Inflammatory macrophage treated with lipopolysaccharide for 1 hour (primary cell): ENCODE measurements around the gene CAST.

Source experiments
- DNase-seq, 2 donors: peaks; one replicate each; pipeline ENCODE4 v3.0.0-alpha.2; 2020 to 2022

The CAST gene

GRCh38 chr5:96750110-96750822 lies 88.1 kb downstream of the CAST start:
- DNase-seq: no peak

DNA sequence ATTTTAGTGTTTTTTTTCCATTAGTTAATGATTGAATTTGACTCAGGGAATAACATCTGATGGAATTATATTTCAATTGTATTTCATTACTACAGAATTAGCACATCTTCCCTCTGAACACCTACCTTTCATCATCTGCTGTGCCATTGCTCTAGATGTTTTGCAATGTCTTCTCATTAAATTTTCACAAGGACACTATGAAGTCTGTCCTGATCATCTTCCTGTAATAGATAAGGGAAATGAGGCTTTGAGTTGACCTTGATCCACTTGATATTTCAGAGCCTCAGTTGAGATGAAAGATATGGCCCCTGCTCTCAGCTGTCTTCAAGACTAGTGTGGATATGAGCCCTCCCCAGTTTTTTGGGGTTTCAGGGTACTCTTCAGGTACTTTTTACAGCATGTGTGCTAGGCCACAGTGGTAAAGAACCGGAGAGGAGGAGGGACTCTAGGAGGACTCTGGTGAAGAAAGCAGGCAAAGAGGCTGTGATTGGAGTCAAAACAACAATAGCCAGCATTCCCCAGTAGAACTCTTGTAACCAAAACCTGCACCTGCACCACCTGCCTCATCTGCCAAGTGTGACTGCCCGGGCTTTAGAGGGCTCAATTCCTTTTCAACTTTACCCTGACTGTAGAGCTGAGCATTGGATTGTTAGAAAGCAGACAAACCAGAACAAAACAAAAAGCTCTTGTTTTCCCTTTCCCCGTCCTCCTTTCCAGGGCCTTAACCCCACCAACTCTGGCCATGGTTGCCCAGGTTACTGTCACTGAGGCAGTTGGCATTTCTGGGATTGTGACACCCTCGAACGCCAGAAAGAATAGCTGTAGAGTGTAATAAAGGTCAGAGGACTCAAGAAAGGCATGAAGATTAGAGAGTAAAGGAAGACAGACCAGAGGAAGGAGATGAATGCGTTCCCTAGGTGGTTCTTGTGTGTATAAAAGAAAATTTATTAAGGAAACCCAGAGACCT lies 89.3 kb downstream of the CAST start:
- DNase-seq: no peak

- peak; percentile 18 to 91 for DNase-seq
Measured at GRCh38 chr5:96752341-96753016, 90.3 kb downstream of the CAST start.

GRCh38 chr5:96753017-96753397 lies 90.8 kb downstream of the CAST start:
- no peak for DNase-seq

GRCh38 chr5:96753848-96754247 lies 91.7 kb downstream of the CAST start:
- DNase-seq: no peak

DNA sequence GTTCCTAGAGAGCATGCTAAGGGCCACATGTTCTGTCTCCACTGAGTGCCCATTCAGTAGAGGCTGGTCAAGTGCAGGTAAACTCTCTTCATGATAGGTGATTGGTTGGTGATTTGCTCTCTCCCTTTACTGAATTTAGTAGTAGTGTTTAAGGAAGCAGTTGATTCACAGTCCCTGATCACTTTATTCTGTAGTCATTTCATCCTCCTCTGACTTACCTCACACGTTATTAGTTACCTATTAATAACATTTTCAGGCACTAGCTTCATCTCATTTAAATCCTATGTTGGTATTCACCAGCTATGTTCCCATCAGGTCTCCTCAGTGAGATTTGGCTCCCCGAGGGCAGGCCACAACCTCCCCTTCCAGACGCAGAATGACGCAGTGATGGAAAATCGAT lies 93.7 kb downstream of the CAST start:
- DNase-seq: no peak

GRCh38 chr5:96756985-96757384 lies 94.8 kb downstream of the CAST start:
- no peak for DNase-seq

DNA sequence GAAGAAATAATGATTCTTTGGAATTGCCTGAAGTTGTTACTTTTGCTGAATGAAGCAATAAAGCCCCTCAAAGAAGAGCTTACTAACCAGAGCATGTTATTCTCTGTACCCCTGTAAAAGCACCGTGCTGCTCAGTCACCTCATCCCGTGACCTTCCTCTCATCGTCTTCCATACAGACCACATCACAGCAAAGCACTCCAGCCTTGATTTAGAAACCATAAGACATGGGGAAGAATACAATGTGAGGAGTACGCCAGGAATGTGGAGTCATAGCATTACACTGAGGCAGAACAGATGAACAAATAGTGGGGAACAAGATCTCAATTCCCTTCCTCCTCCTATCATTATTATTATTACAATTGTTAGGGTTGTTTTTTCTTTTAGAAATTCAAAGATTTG lies 96.4 kb downstream of the CAST start:
- DNase-seq: no peak

DNA sequence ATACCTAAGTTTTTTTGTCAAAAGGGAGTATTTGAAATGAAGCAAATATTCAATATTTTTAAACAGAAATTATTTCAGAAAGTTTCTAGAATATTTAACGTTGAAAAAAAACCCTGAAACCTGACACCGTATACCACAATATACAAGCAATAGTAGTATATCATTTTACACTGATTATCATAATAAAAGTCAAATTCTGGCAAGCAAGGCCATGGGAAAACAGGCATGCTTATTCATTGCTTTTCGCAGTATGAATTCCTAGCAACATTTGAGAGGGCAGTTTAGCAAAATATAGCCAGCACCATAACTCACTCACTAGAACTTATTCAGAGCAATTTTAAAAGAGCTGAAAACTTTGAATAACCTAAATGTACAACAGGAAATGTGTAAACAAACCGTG lies 99.4 kb downstream of the CAST start:
- DNase-seq: no peak

DNA sequence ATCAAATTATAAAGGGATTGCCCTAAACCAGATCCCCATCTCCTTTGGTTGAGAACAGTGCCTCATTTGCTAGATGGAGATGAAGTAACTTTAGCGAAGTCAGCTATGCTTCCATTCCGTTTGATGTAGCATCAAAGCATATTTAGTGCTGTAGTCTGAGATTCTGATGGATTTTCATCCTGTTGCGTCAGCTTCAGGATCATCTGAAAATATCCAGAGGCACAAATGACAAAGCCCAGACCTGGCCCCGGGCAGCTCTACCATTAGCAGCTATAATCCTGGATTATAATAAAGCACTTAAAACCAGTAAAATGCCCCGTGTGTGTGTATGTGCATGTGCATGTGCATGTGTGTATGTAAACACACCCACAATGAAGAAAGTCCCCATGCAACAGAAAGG lies 100.8 kb downstream of the CAST start:
- DNase-seq: no peak

GRCh38 chr5:96765043-96765442 lies 102.9 kb downstream of the CAST start:
- no peak for DNase-seq

- DNase-seq: no peak
Measured at GRCh38 chr5:96768708-96769251, 106.6 kb downstream of the CAST start.

- DNase-seq: no peak
Measured at GRCh38 chr5:96771395-96771794, 109.2 kb downstream of the CAST start.

GRCh38 chr5:96772111-96772510 lies 109.9 kb downstream of the CAST start:
- DNase-seq: no peak

GRCh38 chr5:96772542-96772941 lies 110.4 kb downstream of the CAST start:
- no peak for DNase-seq

DNA sequence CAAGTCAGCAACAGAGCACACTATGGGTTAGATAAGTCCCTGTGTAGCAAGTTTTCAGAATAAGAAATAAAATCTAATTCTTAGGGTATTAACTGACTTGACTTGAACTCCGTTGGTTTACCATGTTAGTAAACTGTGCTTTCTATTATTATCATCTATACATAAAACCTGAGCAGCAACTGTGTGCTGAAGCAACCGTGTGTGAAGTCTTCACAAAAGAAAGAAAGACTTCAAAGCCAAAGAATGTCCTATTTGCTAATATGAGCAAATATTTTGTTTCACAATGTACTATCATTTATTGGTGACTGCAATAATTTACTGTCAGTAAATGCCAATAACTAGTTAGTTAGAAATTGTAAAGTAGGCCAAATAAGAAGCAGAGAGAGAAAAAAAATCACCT lies 112.9 kb downstream of the CAST start:
- DNase-seq: no peak

- no peak for DNase-seq
Measured at GRCh38 chr5:96775689-96776088, 113.5 kb downstream of the CAST start.

DNA sequence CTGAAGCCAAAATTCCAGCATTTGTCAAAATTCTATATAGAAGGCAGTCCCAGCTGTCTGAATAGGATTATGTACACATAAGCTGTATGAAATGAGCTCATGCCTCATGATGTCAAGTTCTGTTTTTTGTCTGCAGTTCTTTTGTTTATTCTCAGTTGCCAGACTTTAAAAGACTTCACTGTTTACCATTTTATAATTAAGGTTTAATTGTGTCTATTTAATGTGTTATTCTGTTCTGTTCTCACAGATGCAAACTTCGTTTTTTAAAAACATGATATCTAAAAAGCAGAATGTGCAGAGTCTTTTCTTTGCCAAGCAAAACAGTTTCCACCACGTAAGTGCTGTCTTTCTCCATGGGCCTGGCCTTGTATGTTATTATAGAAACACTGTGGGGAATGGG lies 114.4 kb downstream of the CAST start:
- peak in 1 of 2 donors; percentile 16 for DNase-seq

DNA sequence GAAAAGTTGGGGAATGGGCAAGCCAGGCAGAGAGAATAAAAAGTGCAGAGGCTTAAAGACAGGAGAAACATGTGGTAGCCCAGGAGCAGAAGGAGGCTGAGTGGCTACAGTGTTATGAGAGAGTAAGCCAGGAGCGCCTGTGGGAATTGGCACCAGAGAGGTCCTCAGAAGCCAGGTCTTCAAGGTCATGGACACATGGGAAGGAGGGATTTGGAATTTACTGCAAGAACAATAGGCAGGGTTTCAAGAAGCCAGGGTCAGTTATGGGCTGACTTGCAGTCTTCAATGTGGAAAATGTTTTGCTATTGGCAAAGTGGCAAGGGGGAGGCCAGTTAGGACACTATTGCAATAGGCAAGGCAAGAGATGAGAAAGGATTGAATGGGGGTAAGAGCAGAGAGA lies 116.2 kb downstream of the CAST start:
- DNase-seq: no peak

DNA sequence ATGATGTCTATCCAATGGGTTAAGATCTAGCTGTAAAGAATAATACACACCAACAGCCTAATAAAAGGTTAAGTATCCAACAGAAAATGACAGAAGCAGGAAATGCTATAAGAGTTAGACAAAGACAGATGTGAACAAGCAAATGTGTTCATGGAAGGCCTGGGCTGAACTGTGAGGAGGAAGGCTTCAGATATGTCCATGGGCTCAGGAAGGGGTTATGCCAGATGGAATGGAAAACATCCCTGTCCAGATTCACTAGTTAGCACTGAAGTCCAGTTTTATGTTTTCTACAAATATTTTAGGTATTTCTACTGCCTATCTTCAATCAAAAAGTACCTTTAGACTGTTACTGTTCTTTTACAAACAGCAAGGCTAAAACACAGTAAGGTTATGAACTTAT lies 118.5 kb downstream of the CAST start:
- DNase-seq: no peak

DNA sequence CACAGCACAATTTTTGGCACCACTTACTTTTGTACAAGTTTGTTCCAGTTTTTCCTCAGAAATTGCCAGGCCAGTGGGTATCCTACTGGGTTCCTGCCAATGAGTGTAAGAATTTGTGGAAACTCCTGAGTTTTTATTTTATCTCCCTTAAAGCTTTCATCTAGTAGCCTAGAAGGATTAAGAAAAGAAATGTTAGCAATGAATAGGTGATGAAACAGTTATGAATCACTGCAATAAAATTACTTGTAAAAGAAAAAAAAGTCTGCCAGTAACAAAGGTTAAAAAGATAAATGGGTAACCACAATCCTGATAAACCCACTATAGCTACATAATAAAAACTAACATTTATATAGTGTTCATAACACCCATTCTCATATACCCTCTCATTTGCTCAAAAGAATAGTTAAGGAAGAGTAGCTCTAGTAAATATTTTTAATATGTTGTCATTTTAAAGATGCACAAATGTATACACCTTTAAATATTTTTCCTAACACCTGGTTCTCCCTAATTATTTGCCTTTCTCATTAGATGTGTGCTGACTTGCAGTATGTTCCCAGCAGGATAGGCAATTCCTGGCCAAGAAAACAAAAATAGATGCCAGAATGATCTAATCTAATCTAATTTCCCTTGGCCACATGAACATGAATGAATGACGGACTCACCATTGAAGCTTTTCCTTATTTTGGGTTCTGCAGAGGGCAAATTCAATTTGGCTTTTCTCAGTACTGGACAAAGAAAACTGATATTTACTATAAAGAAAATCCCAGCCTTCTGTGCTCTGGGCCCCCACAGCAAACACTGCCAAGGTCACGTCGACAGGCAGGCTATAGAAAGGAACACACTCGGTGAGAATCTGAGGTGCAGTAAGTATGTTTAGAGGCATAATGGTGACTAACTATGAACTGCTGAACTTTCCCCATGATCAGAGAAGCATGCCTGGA lies 119.1 kb downstream of the CAST start:
- DNase-seq: no peak

DNA sequence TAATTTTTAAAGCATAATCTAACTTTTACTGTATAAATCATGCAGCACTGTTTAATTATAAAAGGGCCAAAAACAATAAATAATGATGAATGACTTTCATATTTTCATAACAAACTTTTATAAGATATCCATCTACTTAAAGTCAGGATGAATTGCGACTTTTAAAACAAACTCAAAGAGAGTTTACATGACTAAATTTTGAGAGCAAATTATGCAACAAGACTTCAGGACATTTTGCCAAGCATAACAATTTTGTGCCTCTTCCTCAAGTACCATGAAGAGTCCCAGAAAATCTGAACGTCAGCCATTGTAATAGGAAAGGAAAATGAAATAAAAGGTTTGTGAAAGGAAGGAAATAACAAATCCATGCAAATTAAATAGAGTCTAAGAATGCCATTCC lies 121.2 kb downstream of the CAST start:
- no peak for DNase-seq
